Measurements from ENCODE around the gene MTMR10. TPM values are rescaled to one million over a fixed set of nuclear protein-coding genes. Genes with fewer than 3 reads are reported as not detected.

Gene MTMR10
- total and polyA plus RNA-seq, 2 experiments from 2014 or later: 4.3 to 11.3 TPM

- no peak for TF ChIP-seq ETS1 (IDR thresholded peaks at IDR 0.05)
- no peak for TF ChIP-seq CREB1 (CRISPR knock-in tag; IDR thresholded peaks at IDR 0.05; ENCODE audit: low read depth)
- TF ChIP-seq STAT1 (IDR thresholded peaks at IDR 0.05; ENCODE audit: unreplicated experiment): no peak
- TF ChIP-seq CTCF (conservative IDR thresholded peaks at IDR 0.05; ENCODE audit: low read depth in 2 of 2): no peak
Observed at GRCh38 chr15:31036783-31037182, 45.4 kb upstream of the MTMR10 start (continued).

- H3K79me2 ChIP-seq (replicated peaks; ENCODE audit: insufficient read depth): no peaks in the 10 kb centered on the region
- Mint-ChIP-seq H3K9me3 (no peaks in the 10 kb centered on the region; the same call in 2 of the 3 replicates), H3K27me3 (ENCODE audit: insufficient read depth, low read depth, poor library complexity) (peaks cover 11% of the 10 kb centered on the region), H3K36me3 (ENCODE audit: low read depth) (no peaks in the 10 kb centered on the region), H3K27ac (no peak overlapping the region), H3K4me1 (peaks cover 18% of the 10 kb centered on the region), H3K4me3 (no peak overlapping the region)
- H2AFZ ChIP-seq: no peak overlapping the region
- H3K27me3 ChIP-seq (ENCODE audit: insufficient read depth): no peaks in the 10 kb centered on the region
- H3K4me2 ChIP-seq: no peak overlapping the region
- ATAC-seq (no peak), DNase-seq (ENCODE audit: low spot score) (no peak)
- no peaks in the 10 kb centered on the region for H3F3A ChIP-seq (replicated peaks; ENCODE audit: low read depth)
- no peaks in the 10 kb centered on the region for H4K20me1 ChIP-seq (replicated peaks; ENCODE audit: insufficient read depth)
- H3K27ac ChIP-seq (ENCODE audit: low read depth): no peak overlapping the region
- peaks cover 4% of the 10 kb centered on the region for H3K9me2 ChIP-seq (ENCODE audit: insufficient read depth)
- H3K36me3 ChIP-seq (ENCODE audit: insufficient read depth): no peaks in the 10 kb centered on the region
- peaks cover 9% of the 10 kb centered on the region; the same call in 1 of the 2 replicates for H3K4me1 ChIP-seq (ENCODE audit: insufficient read depth)
- no peak overlapping the region for H3K4me3 ChIP-seq
- TF ChIP-seq EZH2 (IDR thresholded peaks at IDR 0.05; ENCODE audit: low read depth, unreplicated experiment) (no peak), NANOG (IDR thresholded peaks at IDR 0.05; ENCODE audit: borderline replicate concordance) (no peak), CTCF (conservative IDR thresholded peaks at IDR 0.05; ENCODE audit: low read depth in 2 of 2) (no peak), CREB1 (CRISPR knock-in tag; IDR thresholded peaks at IDR 0.05; ENCODE audit: low read depth) (no peak), STAT1 (IDR thresholded peaks at IDR 0.05; ENCODE audit: unreplicated experiment) (no peak), JUNB (IDR thresholded peaks at IDR 0.05; ENCODE audit: unreplicated experiment) (no peak), ZNF462 (CRISPR knock-in tag; IDR thresholded peaks at IDR 0.05) (no peak), EZH2phosphoT487 (IDR thresholded peaks at IDR 0.05; ENCODE audit: unreplicated experiment) (no peak), ETS1 (IDR thresholded peaks at IDR 0.05) (no peak), ZNF114 (CRISPR knock-in tag; IDR thresholded peaks at IDR 0.05) (no peak)
Observed at GRCh38 chr15:31035610-31036009, 44.2 kb upstream of the MTMR10 start.
